DMS153 treated with DMSO at 0.1 percent for 48 hours (cell line): ENCODE measurements around the gene GPR152.
"Not testable (repeated sequence)": the region's sequence is repeated elsewhere in the genome, so short reads cannot be mapped to it uniquely, and the experiment has no call there.

Experiments used
- DNase-seq: peaks from one replicate; lab custom pipeline; 2025; ENCODE audit not compliant: unreplicated experiment; lab: John Stamatoyannopoulos, UW

Gene GPR152

DNA sequence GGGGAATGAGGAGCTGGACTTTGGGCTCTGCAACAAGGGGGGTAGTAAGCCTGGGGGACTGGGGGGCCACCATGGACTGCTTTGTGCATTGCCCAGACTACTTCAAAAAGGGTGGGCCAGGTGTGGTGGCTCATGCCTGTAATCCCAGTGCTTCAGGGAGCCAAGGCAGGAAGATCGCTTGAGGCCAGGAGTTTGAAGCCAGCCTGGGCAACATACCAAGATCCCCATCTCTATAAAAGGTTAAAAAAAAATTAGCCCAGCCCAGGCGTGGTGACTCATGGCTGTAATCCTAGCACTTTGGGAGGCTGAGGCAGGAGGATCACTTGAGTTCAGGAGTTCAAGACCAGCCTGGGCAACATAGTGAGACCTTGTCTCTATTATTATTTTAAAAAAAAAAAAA lies 13.0 kb upstream of the GPR152 start:
- DNase-seq = not testable (repeated sequence)

DNA sequence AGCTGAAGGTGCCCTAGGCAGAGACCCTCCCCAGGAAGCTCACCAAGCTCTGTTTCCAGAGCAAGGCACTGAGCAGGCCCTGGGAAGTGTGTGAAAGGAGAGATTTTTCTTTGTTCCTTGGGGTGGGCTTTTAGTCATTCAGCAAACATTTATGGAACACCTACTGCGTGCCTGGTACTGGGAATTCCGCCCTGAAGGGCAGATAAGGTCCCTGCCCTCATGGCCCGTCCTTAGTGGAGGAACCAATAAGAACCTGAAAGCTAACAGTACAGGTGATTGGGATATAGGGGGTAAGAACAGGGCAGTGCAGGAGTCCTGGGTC lies 12.6 kb upstream of the GPR152 start:
- DNase-seq = no peak

DNA sequence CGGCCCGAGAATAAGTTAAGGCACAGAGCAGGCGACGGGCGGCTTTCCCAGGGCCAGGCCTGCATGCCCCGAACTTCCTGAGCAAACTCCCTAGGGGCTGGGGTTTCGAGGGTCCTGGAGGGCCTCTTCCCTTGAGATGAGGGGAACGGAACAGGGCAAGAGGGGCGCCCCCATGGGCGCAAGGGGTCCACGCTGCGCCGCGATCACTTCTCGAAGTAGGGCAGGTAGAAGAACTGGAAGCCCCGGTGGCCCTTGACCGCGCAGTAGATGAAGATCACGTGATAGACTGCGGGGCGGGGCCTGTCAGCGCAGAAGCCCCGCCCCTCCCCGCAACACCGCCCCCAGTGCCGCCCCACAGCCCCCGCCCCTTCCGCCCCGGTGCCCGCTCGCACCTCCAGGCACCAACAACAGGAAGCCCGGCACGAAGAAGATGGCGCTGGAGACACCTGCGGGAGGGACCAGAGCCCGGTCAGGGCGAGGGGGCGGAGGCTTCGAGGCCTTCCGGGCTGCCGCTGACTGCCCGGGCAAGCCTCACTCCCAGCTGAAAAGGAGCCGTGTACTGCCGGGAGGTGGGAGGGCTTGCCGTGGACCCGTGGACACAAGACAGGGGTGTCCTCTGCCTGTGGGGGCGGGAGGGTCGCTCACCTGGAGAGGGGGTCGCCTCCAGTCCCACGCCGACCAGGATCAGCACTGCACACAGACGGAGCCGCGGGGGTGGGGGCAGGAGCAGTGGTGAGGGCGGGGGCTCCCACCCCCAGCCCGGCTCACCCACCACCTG lies 12.1 kb upstream of the GPR152 start:
- peak; percentile 84 for DNase-seq

DNA sequence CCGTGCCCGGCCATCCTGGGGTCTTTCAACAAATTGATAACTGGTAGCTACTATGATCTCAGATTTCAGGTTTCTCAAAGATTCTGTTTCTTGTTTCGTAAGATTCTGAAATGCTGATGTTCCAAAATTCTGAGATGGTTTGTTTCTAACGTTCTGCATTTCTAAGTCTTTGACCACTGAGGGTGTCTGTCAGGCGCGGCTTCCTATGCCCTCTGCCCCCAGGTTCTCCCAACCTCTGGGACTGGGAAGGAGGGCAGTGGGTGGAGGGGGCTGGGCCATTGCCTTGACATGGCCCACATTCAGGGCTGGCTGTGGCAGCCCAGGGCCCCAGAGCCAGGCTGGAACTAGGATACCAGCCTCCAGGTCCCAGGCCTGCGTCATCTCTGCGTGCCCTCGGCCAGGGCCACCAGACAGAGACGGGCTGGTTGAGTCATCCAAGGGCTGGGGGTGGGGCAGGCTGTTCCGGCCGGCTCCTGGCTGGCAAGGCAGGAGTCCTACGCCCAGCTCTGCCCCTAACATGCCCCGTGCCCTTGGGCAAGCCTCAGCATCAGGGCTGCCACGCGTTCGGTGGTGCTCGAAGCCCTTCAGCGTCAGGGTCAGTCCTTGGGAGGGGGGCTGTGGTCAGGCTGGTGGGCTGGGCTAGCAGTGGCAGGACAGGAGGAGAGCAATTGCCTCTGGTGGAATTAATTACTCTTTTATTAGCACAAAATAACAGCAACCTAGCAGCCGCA lies 11.3 kb upstream of the GPR152 start:
- DNase-seq = no peak

DNA sequence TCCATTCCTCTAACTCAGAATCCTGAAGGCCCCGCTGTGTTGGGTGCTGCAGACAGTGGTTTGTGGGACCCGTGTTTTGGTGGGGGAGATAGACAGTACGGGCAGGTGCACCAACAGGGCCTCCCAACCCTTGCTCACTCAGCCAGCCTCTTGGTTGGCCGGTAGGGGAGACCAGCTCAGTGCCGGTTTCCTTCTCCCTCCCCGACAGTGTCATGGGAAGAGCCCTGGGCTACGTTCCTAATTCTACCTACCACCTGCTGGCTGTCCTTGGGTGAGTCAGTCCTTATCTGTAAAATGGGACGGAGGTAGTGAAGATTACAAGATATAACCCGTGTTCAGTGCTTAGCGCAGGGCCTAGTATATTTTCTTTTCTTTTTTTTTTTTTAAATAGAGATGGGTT lies 10.7 kb upstream of the GPR152 start:
- DNase-seq = no peak

DNA sequence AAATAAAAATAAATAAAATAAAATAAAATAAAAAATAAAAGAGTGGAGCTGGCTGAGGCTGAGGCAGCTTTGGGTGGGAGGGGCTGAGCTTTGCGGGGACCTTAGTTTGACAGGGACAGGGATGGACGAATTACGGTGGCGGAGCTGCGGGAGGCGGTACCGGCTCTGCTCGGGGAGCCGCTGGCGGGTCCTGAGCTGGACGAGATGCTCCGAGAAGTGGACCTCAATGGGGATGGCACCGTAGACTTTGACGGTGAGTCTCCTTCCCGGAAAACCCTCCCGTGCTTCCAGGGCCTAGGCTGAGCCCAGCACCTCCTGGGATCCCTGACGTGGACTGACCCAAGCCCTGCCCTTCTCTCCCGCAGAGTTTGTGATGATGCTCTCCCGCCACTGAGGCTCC lies 5.7 kb upstream of the GPR152 start:
- no peak for DNase-seq

DNA sequence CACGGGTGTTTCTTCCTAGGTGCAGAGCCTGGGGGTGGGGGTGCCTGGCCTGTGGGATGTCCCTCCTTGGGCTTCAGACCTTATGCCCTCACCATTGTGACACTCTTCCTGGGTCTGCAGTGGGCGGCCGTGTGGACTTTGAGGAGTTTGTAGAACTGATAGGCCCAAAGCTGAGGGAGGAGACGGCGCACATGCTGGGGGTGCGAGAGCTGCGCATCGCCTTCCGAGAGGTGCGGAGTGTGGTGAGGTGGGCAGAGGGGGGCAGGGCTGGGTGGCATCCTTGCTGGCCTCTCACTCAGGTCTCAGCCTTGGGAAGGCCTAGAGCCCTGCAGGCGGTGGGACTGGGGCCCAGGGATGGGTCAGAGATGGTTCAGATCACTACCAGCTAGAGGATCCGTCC lies 4.9 kb upstream of the GPR152 start:
- no peak for DNase-seq

DNA sequence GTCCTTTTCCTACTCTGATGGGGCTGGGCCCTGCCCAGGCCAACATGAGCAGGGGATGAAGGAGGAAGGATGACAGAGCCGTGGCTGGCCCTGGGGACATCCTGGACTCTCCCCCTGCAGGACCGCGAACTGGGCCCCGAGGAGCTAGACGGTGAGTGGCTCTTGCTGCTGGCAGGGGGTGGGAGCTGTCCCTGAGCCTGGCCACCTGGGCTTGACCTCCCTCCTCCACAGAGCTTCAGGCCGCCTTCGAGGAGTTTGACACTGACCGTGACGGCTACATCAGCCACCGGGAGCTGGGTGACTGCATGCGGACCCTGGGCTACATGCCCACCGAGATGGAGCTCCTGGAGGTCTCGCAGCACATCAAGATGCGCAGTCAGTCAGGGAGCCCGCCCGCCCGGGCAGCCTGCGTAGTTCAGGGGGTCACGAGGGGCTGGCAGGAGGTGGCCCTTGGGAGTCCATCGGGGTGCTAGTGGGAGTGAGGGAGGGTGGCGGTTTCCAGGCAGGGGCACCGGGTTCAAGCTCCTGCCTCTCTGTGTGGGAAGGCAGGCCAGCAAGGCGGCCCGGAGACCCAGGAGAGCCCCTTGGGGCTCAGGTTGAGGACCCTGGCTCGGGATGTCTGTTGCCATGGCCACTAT lies 3.7 kb upstream of the GPR152 start:
- DNase-seq = no peak

DNA sequence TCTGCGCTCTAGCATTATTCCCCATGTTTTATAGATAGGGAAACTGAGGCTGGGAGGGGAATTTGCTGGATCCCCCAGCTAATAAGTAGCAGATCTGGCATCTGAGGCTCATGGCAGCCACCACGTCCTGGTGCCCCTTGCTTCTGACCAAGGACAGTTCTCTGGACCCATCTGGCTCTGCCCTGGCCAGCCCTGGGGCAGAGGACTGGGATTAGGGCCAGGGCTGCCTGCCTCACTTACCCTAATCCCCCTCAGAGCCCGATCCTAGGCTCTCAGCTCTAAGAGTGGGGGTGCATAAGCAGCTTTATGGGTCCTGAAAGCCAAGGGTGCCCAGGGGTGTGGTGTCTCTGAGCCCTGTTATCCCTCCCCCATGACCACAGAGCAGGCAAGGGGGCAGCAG lies 2.5 kb upstream of the GPR152 start, which contains the start of gene CABP4:
TSS of gene CABP4 (plus strand) at position 301 of the 400 bp plus-strand sequence. CDS start at position 371, 70 bp downstream.
- no peak for DNase-seq

DNA sequence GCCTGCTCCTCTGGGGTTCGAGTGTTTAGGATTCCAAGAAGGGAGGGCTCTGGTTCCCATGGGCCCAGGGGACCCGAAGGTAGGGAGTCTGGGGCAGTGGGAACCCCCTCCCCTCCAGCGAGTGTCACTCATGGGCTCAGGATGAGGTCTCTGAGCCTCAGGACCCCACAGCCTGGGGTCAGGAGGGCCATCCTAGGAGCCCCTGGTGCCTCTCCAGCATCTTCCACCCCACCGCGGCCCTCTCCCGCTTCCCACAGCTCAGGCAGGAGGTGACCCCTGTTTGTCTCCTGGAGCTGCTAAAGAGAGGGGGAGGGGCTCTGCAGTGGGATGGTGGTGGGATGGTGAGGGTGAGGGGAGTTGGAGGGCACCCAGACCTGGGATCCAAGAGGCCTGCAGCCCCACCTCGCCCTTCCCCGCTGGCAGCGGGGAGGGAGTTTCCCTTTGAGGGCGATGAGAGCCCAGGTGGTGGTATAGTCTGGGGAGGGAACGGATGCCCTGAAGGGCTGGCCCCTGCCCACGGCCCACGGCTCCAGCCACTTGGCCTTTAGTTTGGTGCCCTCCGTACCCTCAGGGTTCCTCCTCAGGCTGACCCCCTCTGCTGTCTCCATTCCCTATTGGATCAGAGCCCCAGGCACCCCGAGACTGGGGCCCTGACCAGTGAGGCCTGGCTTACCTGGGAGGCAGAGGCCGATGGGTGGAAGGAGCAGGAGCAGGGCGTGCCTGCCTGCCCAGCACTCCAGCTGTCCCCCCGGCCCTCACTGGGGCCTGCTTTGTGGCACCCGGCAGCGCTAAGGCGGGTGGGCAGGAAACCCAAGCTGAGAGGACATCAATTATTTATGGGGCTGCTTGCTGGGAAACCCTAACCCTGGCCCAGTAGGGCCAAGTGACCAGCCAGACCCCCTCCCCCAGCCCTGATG lies 1.5 kb upstream of the GPR152 start:
- no peak for DNase-seq

DNA sequence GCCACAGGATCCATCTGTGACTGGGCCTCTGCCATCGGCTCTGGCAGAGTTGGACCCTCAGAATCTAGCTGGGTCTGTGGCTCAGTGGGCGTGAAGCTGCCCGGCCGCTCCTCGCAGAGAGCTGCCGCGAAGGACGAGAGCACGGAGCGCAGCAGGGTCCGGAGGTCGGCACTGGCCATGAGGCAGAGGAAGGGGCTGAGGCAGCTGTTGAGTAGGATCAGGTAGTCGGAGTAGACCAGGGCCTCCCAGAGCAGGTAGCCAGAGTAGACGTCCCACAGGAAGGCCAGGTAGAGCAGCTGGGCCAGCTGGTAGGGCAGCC lies 912 bp downstream of the GPR152 start:
- no peak for DNase-seq

DNA sequence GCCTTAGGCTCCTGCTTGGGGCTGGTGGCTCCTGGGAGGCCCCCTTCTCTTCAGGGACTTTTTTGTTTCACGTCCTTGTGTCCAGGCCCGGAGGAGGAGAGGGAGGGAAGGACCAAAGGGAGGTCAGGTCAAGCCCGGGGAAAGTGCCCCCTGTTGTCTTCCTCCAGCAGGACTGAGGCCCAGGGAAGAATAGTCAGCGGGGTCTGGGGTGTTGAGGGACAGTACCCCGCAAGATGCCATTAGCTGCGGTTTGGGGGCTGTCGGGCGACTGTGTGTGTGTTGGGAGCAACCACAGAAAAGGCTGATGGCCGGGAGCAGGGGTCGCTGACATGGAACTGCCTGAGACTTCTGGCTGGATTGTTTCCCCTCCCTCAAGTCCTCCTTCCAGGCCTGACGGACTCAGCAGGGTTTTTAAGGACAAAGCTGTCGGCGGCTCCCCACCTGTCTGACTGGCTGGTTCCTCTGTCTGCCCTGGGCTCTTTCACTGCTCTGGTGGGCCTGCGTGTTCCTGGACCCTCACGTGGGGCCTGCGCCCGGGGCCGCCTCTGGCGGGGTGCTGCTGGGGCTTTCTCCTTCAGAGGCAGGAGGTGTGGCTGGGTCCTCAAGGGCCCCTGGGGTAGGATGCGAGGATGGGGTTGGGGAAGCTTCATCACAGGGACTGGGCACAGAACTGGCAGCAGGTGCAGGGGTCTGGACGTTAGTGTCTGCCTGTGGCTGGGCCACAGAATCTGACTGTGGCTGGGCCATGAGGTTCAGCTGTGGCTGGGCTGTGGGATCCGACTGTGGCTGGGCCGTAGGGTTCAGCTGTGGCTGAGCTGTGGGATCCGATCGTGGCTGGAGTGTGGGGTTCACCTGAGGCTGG lies 1.5 kb downstream of the GPR152 start:
- no peak for DNase-seq

DNA sequence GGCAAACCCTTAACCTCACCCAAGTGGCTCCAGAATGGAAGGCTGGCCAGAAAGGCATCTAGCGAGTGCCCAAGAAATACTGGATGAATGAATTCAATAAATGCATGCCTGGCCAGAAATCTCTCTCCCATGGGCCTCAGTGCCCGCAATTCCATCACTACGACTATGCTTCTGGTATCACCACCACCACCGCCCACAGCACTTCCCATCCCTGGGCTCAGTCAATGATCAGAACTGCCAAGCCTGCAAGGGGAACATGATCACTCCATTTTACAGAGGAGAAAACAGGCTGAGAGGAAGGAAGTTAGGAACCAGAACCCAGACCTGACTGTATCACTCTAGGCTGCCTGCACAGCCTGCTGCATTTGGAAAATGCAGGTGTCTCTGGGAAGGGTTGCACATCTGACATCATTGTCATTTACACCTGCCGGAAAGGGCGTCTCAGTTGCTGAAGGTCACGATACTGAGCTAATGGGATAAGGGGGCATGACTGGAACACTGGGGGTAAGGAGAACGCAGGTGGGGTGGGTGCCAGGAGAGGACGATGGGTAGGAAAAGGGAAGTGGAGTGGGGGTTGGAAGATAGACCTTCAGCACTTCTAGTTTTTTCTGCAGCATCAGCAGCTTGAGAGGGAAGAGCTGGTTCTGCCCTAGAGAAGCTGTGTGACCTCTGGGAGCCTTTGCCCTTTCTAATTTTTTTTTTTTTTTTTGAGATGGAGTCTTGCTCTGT lies 3.2 kb downstream of the GPR152 start:
- DNase-seq = peak; percentile 19

DNA sequence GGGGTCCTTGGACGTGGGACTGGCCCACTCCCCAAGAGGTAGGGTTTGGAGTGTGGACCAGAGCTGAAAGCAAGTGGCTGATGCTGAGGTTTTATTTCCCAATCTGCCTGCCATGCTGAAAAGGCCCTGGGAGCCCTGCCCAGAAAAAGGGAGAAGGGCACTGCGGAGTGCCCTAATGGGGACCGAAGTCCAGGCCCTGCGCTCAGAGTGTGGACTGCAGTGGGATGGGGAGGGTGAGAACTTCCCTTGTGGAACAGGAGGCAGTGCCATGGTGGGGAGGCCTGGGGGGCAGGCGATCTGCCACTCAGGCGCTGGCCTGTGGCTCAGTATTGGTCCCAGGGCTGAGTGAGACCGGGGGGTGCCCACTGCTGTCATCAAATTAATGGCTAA lies 4.3 kb downstream of the GPR152 start:
- no peak for DNase-seq

DNA sequence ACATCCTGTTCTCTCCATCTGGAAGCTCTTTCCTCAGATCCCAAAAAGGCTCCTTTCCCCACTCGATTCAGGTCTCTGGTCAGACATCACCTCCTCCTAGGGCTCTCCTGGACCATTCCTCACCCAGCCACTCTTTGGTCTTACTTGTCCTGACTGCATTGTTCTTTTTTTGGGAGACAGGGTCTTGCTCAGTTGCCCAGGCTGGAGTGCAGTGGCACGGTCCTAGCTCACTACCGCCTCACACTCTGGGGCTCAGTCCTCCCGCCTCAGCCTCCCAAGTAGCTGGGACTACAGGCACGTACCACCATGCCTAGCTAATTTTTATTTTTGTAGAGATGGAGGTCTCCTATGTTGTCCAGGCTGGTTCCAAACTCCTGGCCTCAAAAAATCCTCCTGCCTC lies 7.0 kb downstream of the GPR152 start:
- DNase-seq = no peak

DNA sequence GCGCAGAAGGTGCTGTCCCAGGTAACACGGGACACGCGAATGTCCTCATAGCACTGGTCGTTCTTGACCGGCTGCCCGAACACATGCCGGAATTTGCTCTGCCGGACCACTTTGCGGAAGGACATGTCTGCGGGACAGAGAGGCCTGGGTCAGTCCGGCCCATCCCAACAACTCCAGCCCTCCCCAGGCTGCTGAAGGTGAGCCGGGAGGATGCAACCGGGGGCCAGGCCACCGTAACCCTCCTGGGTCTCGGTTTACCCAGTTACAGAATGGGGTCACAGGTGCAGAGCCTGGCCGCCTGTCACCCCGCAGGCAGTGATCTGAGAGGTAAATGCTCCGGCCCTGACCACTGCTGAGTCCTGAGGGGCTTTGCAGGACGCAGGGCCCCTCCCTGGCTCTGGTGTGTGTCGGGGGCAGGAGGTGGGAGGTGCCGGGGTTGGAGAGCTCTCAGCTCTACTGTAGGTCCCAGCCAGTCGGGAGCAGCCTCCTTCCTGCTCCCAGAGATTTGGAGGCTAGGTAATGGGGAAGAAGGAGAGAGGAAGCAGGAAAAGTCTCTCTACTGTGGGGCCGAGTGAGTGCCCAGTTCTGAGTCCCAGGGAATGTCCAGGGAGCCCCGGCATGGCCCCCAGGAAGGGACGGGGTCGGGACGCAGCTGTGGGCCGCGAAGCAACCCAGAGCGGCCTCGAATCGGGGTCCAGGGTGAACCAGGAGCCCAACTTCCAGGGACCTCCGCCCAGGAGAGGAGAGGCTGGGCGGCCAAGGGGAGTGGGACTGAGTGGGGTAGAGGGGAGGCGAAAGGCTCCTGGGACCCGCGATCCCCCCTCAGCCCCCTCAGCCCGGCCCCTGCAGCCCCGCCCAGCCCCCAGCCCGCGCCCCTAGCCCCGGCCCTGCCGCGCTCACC lies 9.8 kb downstream of the GPR152 start:
- DNase-seq = no peak

DNA sequence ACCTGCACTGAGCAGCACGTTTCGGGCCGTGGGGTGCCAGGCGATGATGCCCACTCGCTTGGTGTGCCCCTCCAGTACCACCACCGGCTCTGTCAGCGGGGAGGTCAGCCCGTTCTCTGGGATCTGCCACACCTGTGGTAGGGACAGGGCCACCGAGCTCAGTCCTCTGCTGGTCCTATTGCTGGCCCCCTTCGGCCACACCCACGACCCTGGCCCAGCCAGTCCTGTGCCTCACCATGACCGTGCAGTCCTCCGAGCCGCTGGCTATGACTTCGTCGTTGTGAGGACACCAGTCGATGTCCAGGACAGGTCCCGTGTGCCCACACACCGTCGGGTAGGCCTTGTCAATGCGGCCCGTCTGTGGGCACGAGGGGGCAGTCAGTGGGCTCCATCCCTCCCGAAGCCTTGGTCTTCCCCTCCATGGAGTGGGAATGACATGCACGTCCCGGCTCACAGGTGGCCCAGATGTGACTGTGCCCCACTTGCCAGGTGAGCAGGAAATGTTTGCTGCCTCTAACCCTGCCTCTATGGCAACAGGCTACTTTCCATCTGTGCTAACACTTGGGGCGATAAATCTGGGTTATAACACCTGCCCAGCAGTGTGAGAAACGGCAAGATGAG lies 10.7 kb downstream of the GPR152 start:
- DNase-seq = no peak

DNA sequence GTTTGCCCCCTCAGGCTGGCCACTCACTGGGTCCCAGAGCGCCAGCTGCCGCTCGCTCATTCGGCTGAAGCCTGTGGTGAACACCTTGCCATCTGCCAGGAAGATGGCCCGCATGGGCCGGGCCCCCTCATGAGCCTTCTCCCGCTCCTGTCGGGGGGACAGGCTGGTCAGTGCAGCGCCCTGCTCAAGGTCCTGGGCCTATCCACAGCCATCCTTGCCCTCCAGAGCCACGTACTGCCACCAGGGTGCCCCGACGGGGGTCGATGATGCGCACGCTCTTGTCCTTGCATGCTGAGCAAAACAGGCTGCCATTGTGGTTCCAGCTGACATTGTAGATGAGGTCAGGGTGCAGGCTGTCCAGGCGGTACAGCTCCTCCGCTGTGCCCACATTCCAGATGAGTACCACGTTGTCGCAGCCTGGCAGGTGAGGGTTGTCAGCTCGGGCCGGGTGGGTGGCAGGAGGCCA lies 11.4 kb downstream of the GPR152 start:
- no peak for DNase-seq
